ENCODE results near the gene PNKP.

- TF ChIP-seq CTCF (conservative IDR thresholded peaks at IDR 0.05; ENCODE audit: low read depth, low read length) (no peak), EZH2phosphoT487 (IDR thresholded peaks at IDR 0.05; ENCODE audit: borderline replicate concordance, low read length) (no peak)
Observed at GRCh38 chr19:49857838-49858087, 9.6 kb downstream of the PNKP start.

Data from PC-3 (cell line).